Lung (tissue), 16 donors: Measurements from ENCODE around the gene SMIM21. TPM values are rescaled to one million over a fixed set of nuclear protein-coding genes. Genes with fewer than 3 reads are reported as not detected.
A peak's percentile ranks its signal among the peaks of the same experiment; 100 is the strongest.

ENCODE experiments used
- ATAC-seq: fragments of 200-7000 bp; cut with Tn5 transposase; one replicate; pipeline ENCODE4 v1.9.1; 2020; ENCODE audit warnings: moderate number of reproducible peaks; ENCODE audit not compliant: insufficient read depth, low FRiP score
- DNase-seq, 3 donors: peaks; one replicate each; pipeline ENCODE4 v3.0.0-alpha.2; 2013 to 2017
- H3K27ac ChIP-seq, 2 donors: one replicate each; pipeline ENCODE4 v1.5.1; 2013; ENCODE audit warnings: mild to moderate bottlenecking in 2 of 2, moderate library complexity in 2 of 2, control low read depth in 1 of 2, inconsistent platforms in 1 of 2, low read depth in 1 of 2, low read length in 1 of 2
- H3K27me3 ChIP-seq, 3 donors: one replicate each; pipeline ENCODE4 v1.5.1; 2013; ENCODE audit warnings: low read length in 2 of 3; ENCODE audit not compliant: control insufficient read depth in 3 of 3, insufficient read depth in 3 of 3
- H3K36me3 ChIP-seq, 4 donors: one replicate each; pipeline ENCODE4 v1.5.1; 2013; ENCODE audit warnings: low read length in 4 of 4, mild to moderate bottlenecking in 1 of 4, moderate library complexity in 1 of 4; ENCODE audit not compliant: control insufficient read depth in 4 of 4, insufficient read depth in 4 of 4
- H3K4me1 ChIP-seq, 5 donors: one replicate each; pipeline ENCODE4 v1.5.1; 2013; ENCODE audit warnings: low read length in 5 of 5, mild to moderate bottlenecking in 2 of 5, moderate library complexity in 1 of 5; ENCODE audit not compliant: control insufficient read depth in 5 of 5, insufficient read depth in 5 of 5
- H3K4me3 ChIP-seq: one replicate; pipeline ENCODE4 v1.5.1; 2013; ENCODE audit warnings: mild to moderate bottlenecking, control low read depth, moderate library complexity
- H3K9ac ChIP-seq, 2 donors: one replicate each; pipeline ENCODE4 v1.5.1; 2013; ENCODE audit warnings: low read length in 2 of 2, control low read depth in 1 of 2; ENCODE audit not compliant: insufficient read depth in 1 of 2
- H3K9me3 ChIP-seq, 4 donors: one replicate each; pipeline ENCODE4 v1.5.1; 2013; ENCODE audit warnings: low read length in 3 of 4, mild to moderate bottlenecking in 1 of 4, moderate library complexity in 1 of 4; ENCODE audit not compliant: control insufficient read depth in 4 of 4, insufficient read depth in 3 of 4
- WGBS, 2 donors: extraction: QIAGEN DNeasy Blood & Tissue Kit; methylation state at CpG; one replicate each; pipeline ENCODE4 v1.1.7; 2013; 5-methylcytosine and 5-hydroxymethylcytosine counted together
- long read RNA-seq, 5 donors: transcript quantifications; one replicate each; lab custom pipeline, GENCODE V29; 2026
- polyA plus RNA-seq, 2 donors: library from polyadenylated mRNA; stranded (reverse); fragments of 200-250 nt; gene quantifications; one replicate each; pipeline ENCODE4 v1.2.1, GENCODE V29; 2013
- total RNA-seq, 2 donors: library from RNA; depleted of rRNA in 1 of 2; stranded (reverse); fragments of >200 nt in 1 of 2; gene quantifications; one replicate each; pipeline ENCODE4 v1.2.1, GENCODE V29; 2014 to 2021
- TF ChIP-seq, protein P1 (sequence below): IDR thresholded peaks from 2 replicates; pipeline ENCODE4 v1.5.1; 2012; ENCODE audit warnings: mild to moderate bottlenecking; ENCODE audit errors: control extremely low read depth, extremely low read depth
- donor health status: control.
- donor health status: control.
- donor health status: Bipolar disorder and iron deficiency.
- donor health status: healthy.
- donor health status: DM: yes; HTN: yes; CAD: no.

Gene SMIM21
- not detected for total RNA-seq
- polyA plus RNA-seq, result not detected
- long read RNA-seq, donor 1, result 0 reads
- long read RNA-seq, donor 2, result 0 reads
- long read RNA-seq, donor 3, result 0 reads
- long read RNA-seq, donor 4, result 0 reads
- long read RNA-seq, donor 5, result 0 reads

DNA sequence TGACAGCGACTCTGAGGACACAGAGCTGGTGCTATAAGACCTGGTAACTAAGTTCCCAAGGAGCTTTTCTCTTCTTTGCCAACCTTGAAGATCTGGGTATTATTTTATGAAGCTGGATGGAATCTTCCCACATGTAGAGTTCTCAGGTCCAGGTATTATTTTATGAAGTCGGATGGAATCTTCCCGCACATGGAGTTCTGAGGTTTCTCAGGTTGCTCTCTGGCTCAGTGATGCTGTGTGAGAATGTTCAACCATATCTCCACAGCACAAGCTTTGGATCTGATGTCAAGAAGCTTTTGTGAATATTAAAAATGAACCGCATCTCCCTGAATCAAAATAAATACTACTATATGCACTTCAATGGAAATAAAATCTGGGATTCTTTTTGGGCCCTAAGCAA lies at the start of gene SMIM21:
Gene SMIM21, minus strand, starts transcription at position 101 of the 400 bp plus-strand sequence. CDS start 140 bp downstream, outside the sequence.
- Histone ChIP-seq H3K27me3 (no peaks in the 10 kb centered on the region), H3K4me1 (no peaks in the 10 kb centered on the region), H3K9me3 (peaks cover 0 to 3% (median 0%) of the 10 kb centered on the region in 4 donors), H3K9ac (no peak within 1 kb of the TSS), H3K4me3 (no peak within 1 kb of the TSS), H3K27ac (no peak within 1 kb of the TSS), H3K36me3 (no peaks in the 10 kb centered on the region)
- WGBS, 2 donors, result 85 to 91% methylated on average over 4 of the region's 4 CpGs
- ATAC-seq (no peak), DNase-seq (no peak)
- TF ChIP-seq, protein P1, sequence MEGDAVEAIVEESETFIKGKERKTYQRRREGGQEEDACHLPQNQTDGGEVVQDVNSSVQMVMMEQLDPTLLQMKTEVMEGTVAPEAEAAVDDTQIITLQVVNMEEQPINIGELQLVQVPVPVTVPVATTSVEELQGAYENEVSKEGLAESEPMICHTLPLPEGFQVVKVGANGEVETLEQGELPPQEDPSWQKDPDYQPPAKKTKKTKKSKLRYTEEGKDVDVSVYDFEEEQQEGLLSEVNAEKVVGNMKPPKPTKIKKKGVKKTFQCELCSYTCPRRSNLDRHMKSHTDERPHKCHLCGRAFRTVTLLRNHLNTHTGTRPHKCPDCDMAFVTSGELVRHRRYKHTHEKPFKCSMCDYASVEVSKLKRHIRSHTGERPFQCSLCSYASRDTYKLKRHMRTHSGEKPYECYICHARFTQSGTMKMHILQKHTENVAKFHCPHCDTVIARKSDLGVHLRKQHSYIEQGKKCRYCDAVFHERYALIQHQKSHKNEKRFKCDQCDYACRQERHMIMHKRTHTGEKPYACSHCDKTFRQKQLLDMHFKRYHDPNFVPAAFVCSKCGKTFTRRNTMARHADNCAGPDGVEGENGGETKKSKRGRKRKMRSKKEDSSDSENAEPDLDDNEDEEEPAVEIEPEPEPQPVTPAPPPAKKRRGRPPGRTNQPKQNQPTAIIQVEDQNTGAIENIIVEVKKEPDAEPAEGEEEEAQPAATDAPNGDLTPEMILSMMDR, result no peak

DNA sequence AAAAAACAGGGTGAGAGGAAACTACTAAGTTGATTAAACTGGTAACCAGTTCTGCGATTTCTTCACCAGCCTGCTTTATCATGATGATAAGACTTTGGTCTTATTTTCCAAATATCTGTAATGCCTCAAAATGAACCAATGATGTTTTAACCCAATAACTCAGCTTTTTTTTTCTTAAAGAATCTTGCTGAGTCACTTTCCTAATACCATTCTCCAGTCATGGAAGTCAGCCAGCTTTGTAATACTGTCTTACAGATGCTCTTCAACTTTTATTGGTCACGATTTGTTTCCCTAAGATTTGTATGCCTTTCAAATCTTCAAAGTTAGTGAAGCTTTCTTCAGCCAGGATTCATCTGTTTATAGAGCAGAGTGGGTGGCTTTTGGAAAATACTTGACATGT lies 47.7 kb upstream of the SMIM21 start:
- no peaks in the 10 kb centered on the region for H3K27me3 ChIP-seq
- no peak overlapping the region for H3K4me3 ChIP-seq
- DNase-seq (peak in 2 of 3 donors; percentile 71 to 85), ATAC-seq (no peak)
- no peak overlapping the region for H3K9ac ChIP-seq
- no peaks in the 10 kb centered on the region for H3K9me3 ChIP-seq
- H3K36me3 ChIP-seq, result no peaks in the 10 kb centered on the region
- 59 to 70% methylated on average over 2 of the region's 2 CpGs for WGBS, 2 donors
- peaks cover 0 to 3% (median 0%) of the 10 kb centered on the region in 5 donors for H3K4me1 ChIP-seq
- no peak overlapping the region for H3K27ac ChIP-seq
- TF ChIP-seq, protein P1, result no peak

DNA sequence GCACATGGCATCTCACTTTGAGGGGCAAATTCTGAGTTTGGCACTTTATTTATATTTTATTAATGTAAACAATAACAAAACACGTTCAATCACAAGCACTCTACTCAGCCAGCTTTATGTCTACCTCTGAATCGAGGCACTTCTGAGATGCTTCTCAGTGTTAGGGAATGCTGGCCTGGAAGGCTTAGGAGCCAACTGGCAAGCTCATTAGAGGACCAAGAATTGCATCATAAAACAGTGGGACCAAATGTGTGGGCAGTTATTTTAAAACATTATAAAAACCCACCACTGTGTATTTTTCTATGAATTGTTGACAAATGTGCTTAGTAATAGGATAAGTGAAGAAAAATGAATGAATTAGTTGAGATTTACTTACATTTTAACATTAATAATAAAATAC lies 46.8 kb upstream of the SMIM21 start:
- no peak for ATAC-seq
- H3K4me1 ChIP-seq, result peaks cover 0 to 3% (median 0%) of the 10 kb centered on the region in 5 donors
- DNase-seq, result no peak
- no peaks in the 10 kb centered on the region for H3K27me3 ChIP-seq
- TF ChIP-seq, protein P1, result no peak
- no peaks in the 10 kb centered on the region for H3K36me3 ChIP-seq
- no peak overlapping the region for H3K27ac ChIP-seq
- WGBS, 2 donors, result 53 to 80% methylated on average over 2 of the region's 2 CpGs
- H3K4me3 ChIP-seq, result no peak overlapping the region
- H3K9ac ChIP-seq, result no peak overlapping the region
- H3K9me3 ChIP-seq, result no peaks in the 10 kb centered on the region

DNA sequence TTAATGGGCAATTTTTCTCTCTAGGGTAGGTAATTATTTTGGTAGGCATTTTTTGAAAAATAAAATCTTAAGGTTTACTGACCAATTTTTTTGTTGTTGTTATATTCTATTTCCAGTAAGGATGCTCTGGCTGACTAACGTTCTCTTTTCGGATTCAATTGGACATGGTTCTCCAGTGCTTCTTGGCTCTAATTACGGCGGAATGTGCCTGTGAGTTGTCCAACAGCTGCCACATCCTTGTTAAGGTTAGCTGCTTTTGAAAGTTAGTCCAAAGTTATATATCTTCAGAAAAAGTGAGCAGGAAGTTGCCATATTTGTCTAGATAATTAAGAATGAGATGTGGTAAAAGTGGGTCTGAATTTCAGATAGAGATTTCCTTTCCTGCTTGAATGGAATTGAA lies 45.8 kb upstream of the SMIM21 start:
- 80 to 88% methylated on average over 4 of the region's 4 CpGs for WGBS, 2 donors
- no peak for DNase-seq
- TF ChIP-seq, protein P1, result no peak

More for the DNA sequence above, 45.8 kb upstream of the SMIM21 start:
- Histone ChIP-seq H3K27me3 (no peaks in the 10 kb centered on the region), H3K9ac (no peak overlapping the region), H3K36me3 (no peaks in the 10 kb centered on the region), H3K4me3 (no peak overlapping the region), H3K4me1 (peaks cover 0 to 3% (median 0%) of the 10 kb centered on the region in 5 donors), H3K27ac (no peak overlapping the region), H3K9me3 (no peaks in the 10 kb centered on the region)
- no peak for ATAC-seq
